ENCODE data around the gene ASMTL.
"Not testable (repeated sequence)": the region's sequence is repeated elsewhere in the genome, so short reads cannot be mapped to it uniquely, and the experiment has no call there.

Gene ASMTL

GRCh38 chrX:1484638-1485019 lies 31.9 kb upstream of the ASMTL start:
- Histone ChIP-seq H3K79me1 (ENCODE audit: low read length) (no peaks in the 10 kb centered on the region), H4K5ac (ENCODE audit: low read length) (no peak overlapping the region), H2BK5ac (ENCODE audit: low read length) (no peak overlapping the region), H3K23ac (ENCODE audit: low read length) (no peak overlapping the region), H2BK15ac (replicated peaks; ENCODE audit: low read depth) (no peak overlapping the region), H3K56ac (ENCODE audit: low read length) (no peak overlapping the region), H2AK5ac (ENCODE audit: low read length) (no peak overlapping the region), H2BK120ac (ENCODE audit: low read depth, low read length) (no peak overlapping the region), H3K4me3 (ENCODE audit: low read length) (no peak overlapping the region), H4K8ac (ENCODE audit: low read depth, low read length) (no peak overlapping the region), H3K27me3 (ENCODE audit: insufficient read depth, low read length, poor library complexity) (no peaks in the 10 kb centered on the region), H3K4me1 (ENCODE audit: control insufficient read depth, low read depth, low read length) (no peaks in the 10 kb centered on the region), H3K27ac (ENCODE audit: low read depth, low read length) (no peak overlapping the region), H3K36me3 (ENCODE audit: control insufficient read depth, insufficient read depth, low read length) (no peaks in the 10 kb centered on the region), H3K4me2 (ENCODE audit: low read length) (no peak overlapping the region), H3K4ac (ENCODE audit: low read depth, low read length) (no peak overlapping the region), H3K18ac (ENCODE audit: low read length) (no peak overlapping the region), H3K9ac (ENCODE audit: low read length) (no peak overlapping the region), H3K79me2 (ENCODE audit: control insufficient read depth, insufficient read depth, low read length) (no peaks in the 10 kb centered on the region)
- WGBS (ENCODE audit: extremely low coverage, insufficient coverage, low lambda C conversion rate), result no CpG with 5 or more reads among the region's 5 CpGs
- DNase-seq, result no peak

GRCh38 chrX:1483843-1484637 lies 31.3 kb upstream of the ASMTL start:
- H2AK5ac ChIP-seq (ENCODE audit: low read length), result no peak overlapping the region
- no peak overlapping the region for H3K4me2 ChIP-seq (ENCODE audit: low read length)
- DNase-seq, result no peak
- no peaks in the 10 kb centered on the region for H3K79me2 ChIP-seq (ENCODE audit: control insufficient read depth, insufficient read depth, low read length)
- H3K56ac ChIP-seq (ENCODE audit: low read length), result no peak overlapping the region
- no peak overlapping the region for H3K18ac ChIP-seq (ENCODE audit: low read length)
- no peaks in the 10 kb centered on the region for H3K36me3 ChIP-seq (ENCODE audit: control insufficient read depth, insufficient read depth, low read length)
- H3K4me1 ChIP-seq (ENCODE audit: control insufficient read depth, low read depth, low read length), result no peaks in the 10 kb centered on the region
- H4K8ac ChIP-seq (ENCODE audit: low read depth, low read length), result no peak overlapping the region
- H3K79me1 ChIP-seq (ENCODE audit: low read length), result no peaks in the 10 kb centered on the region
- H3K23ac ChIP-seq (ENCODE audit: low read length), result no peak overlapping the region
- no peak overlapping the region for H3K4ac ChIP-seq (ENCODE audit: low read depth, low read length)
- no peak overlapping the region for H2BK15ac ChIP-seq (replicated peaks; ENCODE audit: low read depth)
- H3K27me3 ChIP-seq (ENCODE audit: insufficient read depth, low read length, poor library complexity), result no peaks in the 10 kb centered on the region
- H3K9ac ChIP-seq (ENCODE audit: low read length), result no peak overlapping the region
- H3K4me3 ChIP-seq (ENCODE audit: low read length), result no peak overlapping the region
- no CpG with 5 or more reads among the region's 15 CpGs for WGBS (ENCODE audit: extremely low coverage, insufficient coverage, low lambda C conversion rate)
- no peak overlapping the region for H2BK5ac ChIP-seq (ENCODE audit: low read length)
- no peak overlapping the region for H3K27ac ChIP-seq (ENCODE audit: low read depth, low read length)
- H2BK120ac ChIP-seq (ENCODE audit: low read depth, low read length), result no peak overlapping the region
- H4K5ac ChIP-seq (ENCODE audit: low read length), result no peak overlapping the region

- H3K56ac ChIP-seq (ENCODE audit: low read length); H3K23ac ChIP-seq (ENCODE audit: low read length); DNase-seq; H4K8ac ChIP-seq (ENCODE audit: low read depth, low read length); H2BK15ac ChIP-seq (replicated peaks; ENCODE audit: low read depth); H4K5ac ChIP-seq (ENCODE audit: low read length); H3K36me3 ChIP-seq (ENCODE audit: control insufficient read depth, insufficient read depth, low read length); H3K9ac ChIP-seq (ENCODE audit: low read length); H3K18ac ChIP-seq (ENCODE audit: low read length); H3K4ac ChIP-seq (ENCODE audit: low read depth, low read length); H2BK120ac ChIP-seq (ENCODE audit: low read depth, low read length); H3K79me2 ChIP-seq (ENCODE audit: control insufficient read depth, insufficient read depth, low read length); H3K79me1 ChIP-seq (ENCODE audit: low read length); H3K4me3 ChIP-seq (ENCODE audit: low read length); H3K27ac ChIP-seq (ENCODE audit: low read depth, low read length); H3K4me1 ChIP-seq (ENCODE audit: control insufficient read depth, low read depth, low read length); H2BK5ac ChIP-seq (ENCODE audit: low read length); H2AK5ac ChIP-seq (ENCODE audit: low read length); H3K27me3 ChIP-seq (ENCODE audit: insufficient read depth, low read length, poor library complexity); H3K4me2 ChIP-seq (ENCODE audit: low read length): not testable (repeated sequence)
- WGBS (ENCODE audit: extremely low coverage, insufficient coverage, low lambda C conversion rate), result no CpG with 5 or more reads among the region's 2 CpGs
Measured at GRCh38 chrX:1482530-1482928, 29.8 kb upstream of the ASMTL start.

- peak; percentile 94 for DNase-seq
- Histone ChIP-seq H3K36me3 (ENCODE audit: control insufficient read depth, insufficient read depth, low read length) (no peaks in the 10 kb centered on the region), H4K5ac (ENCODE audit: low read length) (peak overlapping the region; percentile 23), H3K4me3 (ENCODE audit: low read length) (no peak overlapping the region), H2BK15ac (replicated peaks; ENCODE audit: low read depth) (no peak overlapping the region), H3K9ac (ENCODE audit: low read length) (peak overlapping the region; percentile 54), H3K27me3 (ENCODE audit: insufficient read depth, low read length, poor library complexity) (no peaks in the 10 kb centered on the region), H3K56ac (ENCODE audit: low read length) (peak overlapping the region; percentile 74), H3K79me2 (ENCODE audit: control insufficient read depth, insufficient read depth, low read length) (no peaks in the 10 kb centered on the region), H2BK5ac (ENCODE audit: low read length) (no peak overlapping the region), H3K18ac (ENCODE audit: low read length) (no peak overlapping the region), H3K4ac (ENCODE audit: low read depth, low read length) (no peak overlapping the region), H3K4me1 (ENCODE audit: control insufficient read depth, low read depth, low read length) (no peaks in the 10 kb centered on the region), H3K4me2 (ENCODE audit: low read length) (peak overlapping the region; percentile 36), H2AK5ac (ENCODE audit: low read length) (no peak overlapping the region), H4K8ac (ENCODE audit: low read depth, low read length) (no peak overlapping the region), H3K23ac (ENCODE audit: low read length) (no peak overlapping the region), H2BK120ac (ENCODE audit: low read depth, low read length) (no peak overlapping the region), H3K79me1 (ENCODE audit: low read length) (no peaks in the 10 kb centered on the region), H3K27ac (ENCODE audit: low read depth, low read length) (peak overlapping the region; percentile 27)
- no CpG with 5 or more reads among the region's 26 CpGs for WGBS (ENCODE audit: extremely low coverage, insufficient coverage, low lambda C conversion rate)
Measured at GRCh38 chrX:1481636-1482529, 29.2 kb upstream of the ASMTL start.

GRCh38 chrX:1480082-1480785 lies 27.5 kb upstream of the ASMTL start:
- Histone ChIP-seq H3K23ac (ENCODE audit: low read length) (no peak overlapping the region), H4K5ac (ENCODE audit: low read length) (no peak overlapping the region), H4K8ac (ENCODE audit: low read depth, low read length) (no peak overlapping the region), H3K4me1 (ENCODE audit: control insufficient read depth, low read depth, low read length) (no peaks in the 10 kb centered on the region), H3K36me3 (ENCODE audit: control insufficient read depth, insufficient read depth, low read length) (no peaks in the 10 kb centered on the region), H3K4me2 (ENCODE audit: low read length) (no peak overlapping the region), H2BK5ac (ENCODE audit: low read length) (no peak overlapping the region), H3K4ac (ENCODE audit: low read depth, low read length) (no peak overlapping the region), H3K27ac (ENCODE audit: low read depth, low read length) (no peak overlapping the region), H3K79me2 (ENCODE audit: control insufficient read depth, insufficient read depth, low read length) (no peaks in the 10 kb centered on the region), H2AK5ac (ENCODE audit: low read length) (no peak overlapping the region), H3K27me3 (ENCODE audit: insufficient read depth, low read length, poor library complexity) (no peaks in the 10 kb centered on the region), H3K79me1 (ENCODE audit: low read length) (no peaks in the 10 kb centered on the region), H3K4me3 (ENCODE audit: low read length) (no peak overlapping the region), H3K56ac (ENCODE audit: low read length) (no peak overlapping the region), H2BK120ac (ENCODE audit: low read depth, low read length) (no peak overlapping the region), H2BK15ac (replicated peaks; ENCODE audit: low read depth) (no peak overlapping the region), H3K18ac (ENCODE audit: low read length) (no peak overlapping the region), H3K9ac (ENCODE audit: low read length) (no peak overlapping the region)
- WGBS (ENCODE audit: extremely low coverage, insufficient coverage, low lambda C conversion rate), result no CpG with 5 or more reads among the region's 8 CpGs
- no peak for DNase-seq

Data from mesendoderm (in vitro differentiated cells).